Body of pancreas (tissue), 4 donors: ENCODE measurements around the gene OR51B4. TPM values are rescaled to one million over a fixed set of nuclear protein-coding genes. Genes with fewer than 3 reads are reported as not detected.

Experiments
- ATAC-seq: fragments of 150-250 bp; one replicate; pipeline ENCODE4 v1.9.1; 2016
- DNase-seq, 4 donors: peaks; one replicate each; pipeline ENCODE4 v3.0.0-alpha.2; 2019
- H3K27ac ChIP-seq, 4 donors: fragments of 200-600 bp; sonication (generic); 1 replicate in 3 of 4; 2 replicates in 1 of 4; pipeline versions ENCODE4 v1.5.1 to v1.6.1; 2016 to 2019; ENCODE audit warnings: mild to moderate bottlenecking in 1 of 4, mixed read lengths in 1 of 4, moderate library complexity in 1 of 4
- H3K27me3 ChIP-seq, 2 donors: fragments of 200-600 bp; sonication (generic); one replicate each; pipeline ENCODE4 v1.6.0; 2016; ENCODE audit warnings: mild to moderate bottlenecking in 1 of 2
- H3K36me3 ChIP-seq, 2 donors: fragments of 200-600 bp; sonication (generic); replicated peaks in 1 of 2; 2 replicates each; pipeline ENCODE4 v1.5.1; 2016; ENCODE audit warnings: low read depth in 2 of 2; ENCODE audit not compliant: insufficient read depth in 1 of 2
- H3K4me1 ChIP-seq: fragments of 200-600 bp; sonication (generic); one replicate; pipeline ENCODE4 v1.6.0; 2016
- H3K4me3 ChIP-seq, 2 donors: fragments of 200-600 bp; sonication (generic); 1 replicate in 1 of 2; 2 replicates in 1 of 2; pipeline ENCODE4 v1.5.1; 2016 to 2019
- H3K9me3 ChIP-seq, 3 donors: fragments of 200-600 bp; sonication (generic); 1 replicate in 2 of 3; 2 replicates in 1 of 3; pipeline ENCODE4 v1.5.1; 2016
- POLR2A ChIP-seq, 3 donors: fragments of 450-650 bp; IDR thresholded peaks; one replicate each; pipeline ENCODE4 v1.6.1; 2016; ENCODE audit warnings: antibody characterized with exemption in 3 of 3, mild to moderate bottlenecking in 2 of 3
- WGBS, 2 donors: methylation state at CpG; one replicate each; pipeline ENCODE4 v1.1.5; 2017; 5-methylcytosine and 5-hydroxymethylcytosine counted together
- intact Hi-C: fragments of 100-400 bp; cut with DNase I; formaldehyde crosslinking; loops from one replicate; pipeline ENCODE4 v1.15.1; 2023
- total RNA-seq, 2 donors: library from RNA; depleted of rRNA; stranded (reverse); fragments of >200 nt; gene quantifications; one replicate each; pipeline ENCODE4 v1.1.0, GENCODE V29; 2016
- TF ChIP-seq, protein P1 (sequence below), 7 experiments: fragments of 450-650 bp in 4 of 7; fragments of 200-600 bp in 3 of 7; sonication (generic) in 3 of 7; IDR thresholded peaks; one replicate each; pipeline ENCODE4 v1.5.1; 2016 to 2019; ENCODE audit warnings: antibody characterized with exemption in 7 of 7

OR51B4 gene
- total RNA-seq, 2 donors from 2014 or later, result 0.52 to 0.66 TPM

DNA sequence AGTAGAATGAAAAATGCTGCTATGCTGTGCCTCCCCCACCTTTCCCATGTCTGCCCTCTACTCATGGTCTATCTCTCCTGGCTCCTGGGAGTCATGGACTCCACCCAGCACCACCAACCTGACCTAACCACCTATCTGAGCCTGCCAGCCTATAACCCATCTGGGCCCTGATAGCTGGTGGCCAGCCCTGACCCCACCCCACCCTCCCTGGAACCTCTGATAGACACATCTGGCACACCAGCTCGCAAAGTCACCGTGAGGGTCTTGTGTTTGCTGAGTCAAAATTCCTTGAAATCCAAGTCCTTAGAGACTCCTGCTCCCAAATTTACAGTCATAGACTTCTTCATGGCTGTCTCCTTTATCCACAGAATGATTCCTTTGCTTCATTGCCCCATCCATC, 17.1 kb downstream of the OR51B4 start:
- Histone ChIP-seq H3K4me1 (no peaks in the 10 kb centered on the region), H3K27me3 (no peaks in the 10 kb centered on the region), H3K9me3 (no peaks in the 10 kb centered on the region), H3K4me3 (no peak overlapping the region), H3K27ac (no peak overlapping the region), H3K36me3 (no peaks in the 10 kb centered on the region)
- TF ChIP-seq, protein P1, sequence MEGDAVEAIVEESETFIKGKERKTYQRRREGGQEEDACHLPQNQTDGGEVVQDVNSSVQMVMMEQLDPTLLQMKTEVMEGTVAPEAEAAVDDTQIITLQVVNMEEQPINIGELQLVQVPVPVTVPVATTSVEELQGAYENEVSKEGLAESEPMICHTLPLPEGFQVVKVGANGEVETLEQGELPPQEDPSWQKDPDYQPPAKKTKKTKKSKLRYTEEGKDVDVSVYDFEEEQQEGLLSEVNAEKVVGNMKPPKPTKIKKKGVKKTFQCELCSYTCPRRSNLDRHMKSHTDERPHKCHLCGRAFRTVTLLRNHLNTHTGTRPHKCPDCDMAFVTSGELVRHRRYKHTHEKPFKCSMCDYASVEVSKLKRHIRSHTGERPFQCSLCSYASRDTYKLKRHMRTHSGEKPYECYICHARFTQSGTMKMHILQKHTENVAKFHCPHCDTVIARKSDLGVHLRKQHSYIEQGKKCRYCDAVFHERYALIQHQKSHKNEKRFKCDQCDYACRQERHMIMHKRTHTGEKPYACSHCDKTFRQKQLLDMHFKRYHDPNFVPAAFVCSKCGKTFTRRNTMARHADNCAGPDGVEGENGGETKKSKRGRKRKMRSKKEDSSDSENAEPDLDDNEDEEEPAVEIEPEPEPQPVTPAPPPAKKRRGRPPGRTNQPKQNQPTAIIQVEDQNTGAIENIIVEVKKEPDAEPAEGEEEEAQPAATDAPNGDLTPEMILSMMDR (IDR thresholded peaks at IDR 0.05), result no peak
- TF ChIP-seq POLR2A (IDR thresholded peaks at IDR 0.05), result no peak
- 78 to 94% methylated on average over 2 of the region's 2 CpGs for WGBS, 2 donors
- intact Hi-C loops, result no loop called here
- ATAC-seq (no peak), DNase-seq (no peak)

DNA sequence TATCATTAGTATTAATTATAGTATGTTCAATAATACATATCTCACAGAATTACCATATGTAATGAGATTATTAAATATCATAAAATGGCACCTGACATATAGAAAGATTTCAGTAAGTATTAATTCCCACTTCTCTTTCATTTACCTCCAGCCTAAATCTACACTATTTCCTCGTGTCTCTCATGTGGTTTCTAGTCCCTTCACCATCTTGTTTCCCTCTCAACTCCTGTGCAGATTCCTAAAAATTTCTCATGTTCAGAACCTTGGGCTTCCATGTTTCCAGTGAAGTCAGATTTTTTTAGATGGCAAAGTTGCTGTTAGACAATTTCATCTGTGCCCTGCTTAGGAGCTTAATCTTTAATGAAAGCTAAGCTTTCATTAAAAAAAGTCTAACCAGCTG, 17.9 kb downstream of the OR51B4 start:
- intact Hi-C loops, result no loop called here
- no peaks in the 10 kb centered on the region for H3K4me1 ChIP-seq
- H3K36me3 ChIP-seq, result no peaks in the 10 kb centered on the region
- H3K27me3 ChIP-seq, result no peaks in the 10 kb centered on the region
- ATAC-seq, result no peak
- TF ChIP-seq POLR2A (IDR thresholded peaks at IDR 0.05), result no peak
- TF ChIP-seq, protein P1 (IDR thresholded peaks at IDR 0.05), result no peak
- H3K4me3 ChIP-seq, result no peak overlapping the region
- no peaks in the 10 kb centered on the region for H3K9me3 ChIP-seq
- WGBS, 2 donors, result 40 to 50% methylated on average over 1 of the region's 1 CpG
- no peak overlapping the region for H3K27ac ChIP-seq
- DNase-seq, result no peak

DNA sequence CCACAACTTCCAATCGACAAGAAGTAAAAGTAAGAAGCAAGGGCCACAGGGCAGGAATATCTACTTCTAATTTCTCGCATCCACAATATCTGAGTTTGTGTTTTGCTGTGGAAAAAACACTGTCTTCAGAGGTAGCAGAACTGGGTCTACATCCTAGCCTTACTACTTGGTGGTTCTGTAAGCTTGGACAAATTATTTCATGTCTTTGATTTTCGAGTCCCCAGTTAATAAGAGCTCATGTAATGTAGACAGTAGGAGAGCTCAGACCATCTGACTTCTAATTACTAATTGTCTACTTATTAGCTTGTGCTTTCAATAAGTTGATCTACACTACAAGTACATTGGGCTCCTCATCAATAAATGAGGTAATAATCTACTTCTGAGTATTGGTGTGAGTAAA, 18.7 kb downstream of the OR51B4 start:
- no peak overlapping the region for H3K4me3 ChIP-seq
- 46 to 58% methylated on average over 3 of the region's 3 CpGs for whole genome bisulfite sequencing, 2 donors
- TF ChIP-seq, protein P1 (IDR thresholded peaks at IDR 0.05), result no peak
- TF ChIP-seq POLR2A (IDR thresholded peaks at IDR 0.05), result no peak

DNA sequence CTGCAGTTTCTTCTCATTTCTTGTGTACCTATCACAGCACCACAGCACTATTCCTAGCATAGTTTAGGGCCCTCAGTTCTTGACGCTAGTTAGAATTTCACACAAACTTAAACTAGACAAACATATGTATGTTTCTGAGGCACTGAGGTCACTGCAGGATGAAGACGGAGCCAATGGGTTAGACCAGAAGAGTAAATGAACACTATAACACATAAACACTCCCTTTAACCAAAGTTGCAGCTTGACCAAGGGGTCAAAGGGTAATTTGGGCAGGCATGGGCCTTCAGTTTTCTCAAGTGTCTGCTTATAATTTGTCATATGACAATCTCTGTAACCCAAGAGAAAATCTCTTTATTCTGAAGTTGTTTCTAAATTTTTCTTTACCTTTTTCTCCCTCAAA, 19.1 kb downstream of the OR51B4 start:
- intact Hi-C loops, result no loop called here
- H3K9me3 ChIP-seq, result no peaks in the 10 kb centered on the region
- H3K4me3 ChIP-seq, result no peak overlapping the region
- no peaks in the 10 kb centered on the region for H3K36me3 ChIP-seq
- no peaks in the 10 kb centered on the region for H3K27me3 ChIP-seq
- H3K4me1 ChIP-seq, result no peaks in the 10 kb centered on the region
- no peak overlapping the region for H3K27ac ChIP-seq
- WGBS, 2 donors, result 74 to 79% methylated on average over 2 of the region's 2 CpGs
- no peak for ATAC-seq
- TF ChIP-seq, protein P1 (IDR thresholded peaks at IDR 0.05), result no peak
- TF ChIP-seq POLR2A (IDR thresholded peaks at IDR 0.05), result no peak
- no peak for DNase-seq

More for the DNA sequence above, 18.7 kb downstream of the OR51B4 start:
- Histone ChIP-seq H3K27me3 (no peaks in the 10 kb centered on the region), H3K9me3 (no peaks in the 10 kb centered on the region), H3K36me3 (no peaks in the 10 kb centered on the region), H3K4me1 (no peaks in the 10 kb centered on the region), H3K27ac (no peak overlapping the region)
- DNase-seq (no peak), ATAC-seq (no peak)
- intact Hi-C loops, result no loop called here

DNA sequence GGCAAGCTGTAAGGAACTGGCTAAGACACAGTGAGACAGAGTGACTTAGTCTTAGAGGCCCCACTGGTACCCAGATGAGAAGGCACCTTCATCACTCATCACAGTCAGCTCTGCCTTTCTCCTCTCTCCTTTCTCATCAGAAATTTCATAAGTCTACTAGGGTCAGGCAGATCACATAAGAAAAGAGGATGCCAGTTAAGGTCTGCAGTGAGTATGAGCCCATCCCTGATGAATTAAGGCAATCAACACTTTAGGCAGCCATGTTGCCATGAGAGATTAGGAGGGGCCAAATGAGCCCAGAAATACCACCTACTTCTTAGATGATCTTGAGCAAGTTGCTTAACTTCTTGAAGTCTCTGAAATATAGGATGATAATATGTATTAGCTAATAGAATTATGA, 20.1 kb downstream of the OR51B4 start:
- Histone ChIP-seq H3K9me3 (no peaks in the 10 kb centered on the region), H3K27me3 (no peaks in the 10 kb centered on the region), H3K4me3 (no peak overlapping the region), H3K27ac (no peak overlapping the region), H3K36me3 (no peaks in the 10 kb centered on the region), H3K4me1 (no peaks in the 10 kb centered on the region)
- no peak for DNase-seq
- no peak for TF ChIP-seq POLR2A (IDR thresholded peaks at IDR 0.05)
- TF ChIP-seq, protein P1 (IDR thresholded peaks at IDR 0.05), result no peak
- no peak for ATAC-seq
- intact Hi-C loops, result no loop called here
